Neural crest cell (in vitro differentiated cells): Measurements from ENCODE around the gene RNLS. TPM values are rescaled to one million over a fixed set of nuclear protein-coding genes. Genes with fewer than 3 reads are reported as not detected.

Source experiments
- DNase-seq: peaks from one replicate; pipeline ENCODE4 v3.0.0; 2021; ENCODE audit warnings: low read depth, mixed read lengths, low spot score
- H3K27ac Mint-ChIP-seq: one replicate; pipeline ENCODE4 v1.8.0; 2021; ENCODE audit warnings: mild to moderate bottlenecking, mixed read lengths; ENCODE audit not compliant: unreplicated experiment
- H3K27me3 Mint-ChIP-seq: 2 replicates; pipeline ENCODE4 v1.8.0; 2021; ENCODE audit warnings: low read depth, mild to moderate bottlenecking, mixed read lengths
- H3K36me3 Mint-ChIP-seq: 2 replicates; pipeline ENCODE4 v1.8.0; 2021; ENCODE audit warnings: low read depth, mild to moderate bottlenecking, mixed read lengths
- H3K4me1 Mint-ChIP-seq: 2 replicates; pipeline ENCODE4 v1.8.0; 2021; ENCODE audit warnings: mixed read lengths
- H3K4me3 Mint-ChIP-seq: one replicate; pipeline ENCODE4 v1.8.0; 2021; ENCODE audit warnings: mild to moderate bottlenecking, mixed read lengths
- H3K9me3 Mint-ChIP-seq: 2 replicates; pipeline ENCODE4 v1.8.0; 2021; ENCODE audit warnings: mixed read lengths
- CTCF ChIP-seq: fragments of 200-600 bp; sonication (generic); conservative IDR thresholded peaks from 2 replicates; pipeline ENCODE4 v1.5.0; 2021; ENCODE audit warnings: antibody characterized with exemption, mild to moderate bottlenecking
- total RNA-seq: library from RNA; stranded (reverse); gene quantifications from 2 replicates; pipeline ENCODE4 v1.2.1, GENCODE V29; 2021

Gene RNLS
- total RNA-seq, 1 donor from 2014 or later, result 3.3 TPM

- no peak overlapping the region for H3K27ac Mint-ChIP-seq
- H3K27me3 Mint-ChIP-seq, result no peaks in the 10 kb centered on the region
Measured at GRCh38 chr10:88536437-88536836, 46.7 kb downstream of the RNLS start.

DNA sequence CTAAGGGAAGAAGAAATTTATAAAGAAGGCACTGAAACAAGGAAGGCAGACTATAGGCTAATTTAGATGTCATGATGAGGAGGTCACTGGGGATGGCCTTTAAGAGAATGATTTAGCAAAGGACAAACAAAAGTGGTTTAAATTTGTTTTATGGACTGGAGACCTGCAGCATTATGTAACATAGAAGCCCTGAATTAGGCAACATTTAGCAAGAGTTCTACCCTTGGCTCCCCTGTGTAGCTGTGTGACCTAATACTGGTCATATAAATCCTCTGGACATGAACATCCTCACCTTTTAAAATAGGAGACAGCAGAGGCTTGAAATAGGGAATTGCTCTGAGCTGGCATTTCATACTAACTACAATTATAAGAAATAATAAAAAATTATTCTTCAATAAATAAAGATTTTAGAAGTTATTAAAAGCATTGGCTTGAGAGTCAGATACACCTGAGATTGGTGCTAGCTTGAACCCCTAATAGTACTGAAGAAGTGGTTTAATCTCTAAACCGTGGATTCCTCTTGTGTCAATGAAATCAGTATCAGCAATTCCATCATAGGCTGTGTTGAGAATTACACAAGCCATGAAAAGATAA, 48.9 kb downstream of the RNLS start:
- no peaks in the 10 kb centered on the region for H3K9me3 Mint-ChIP-seq
- peaks cover 11% of the 10 kb centered on the region for H3K4me1 Mint-ChIP-seq
- no peak overlapping the region for H3K27ac Mint-ChIP-seq
- no peaks in the 10 kb centered on the region for H3K27me3 Mint-ChIP-seq
- no peak for DNase-seq
- H3K4me3 Mint-ChIP-seq, result no peak overlapping the region
- no peak for TF ChIP-seq CTCF
- no peaks in the 10 kb centered on the region for H3K36me3 Mint-ChIP-seq

More at GRCh38 chr10:88536437-88536836, 46.7 kb downstream of the RNLS start:
- TF ChIP-seq CTCF, result no peak
- H3K4me1 Mint-ChIP-seq, result peaks cover 14% of the 10 kb centered on the region
- no peaks in the 10 kb centered on the region for H3K9me3 Mint-ChIP-seq
- no peaks in the 10 kb centered on the region for H3K36me3 Mint-ChIP-seq
- H3K4me3 Mint-ChIP-seq, result no peak overlapping the region
- DNase-seq, result no peak

DNA sequence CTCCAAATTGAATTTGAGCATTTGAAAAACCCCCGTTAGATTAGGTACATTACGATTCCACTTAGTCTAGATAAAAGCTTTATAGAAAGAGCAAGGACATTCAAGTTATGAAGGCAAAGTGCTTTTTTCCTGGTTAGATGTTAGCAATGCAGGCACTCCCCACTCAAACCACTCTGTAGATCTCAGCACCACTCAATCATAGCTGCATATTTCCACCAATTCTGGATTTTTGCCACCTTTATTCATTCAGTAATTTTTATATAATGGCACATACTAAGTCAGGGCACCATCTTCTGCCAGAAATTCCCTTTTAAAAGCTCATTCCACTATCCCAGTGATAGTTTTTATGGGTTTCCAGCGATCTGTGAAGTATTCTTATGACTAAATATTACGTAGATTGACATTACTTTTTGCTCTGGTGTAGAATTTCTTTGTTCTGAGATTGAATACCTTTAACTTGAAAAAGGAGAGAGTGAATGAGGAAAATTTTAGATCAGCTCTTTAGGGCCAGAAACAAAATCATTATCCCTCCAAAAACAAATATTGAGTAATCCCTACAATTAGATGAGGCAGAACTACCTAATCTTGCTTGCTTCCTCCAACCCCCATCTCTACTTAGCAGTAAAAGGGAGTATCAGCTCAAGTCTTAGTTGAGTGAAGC, 51.6 kb downstream of the RNLS start:
- no peak overlapping the region for H3K4me3 Mint-ChIP-seq
- H3K27me3 Mint-ChIP-seq, result no peaks in the 10 kb centered on the region
- no peaks in the 10 kb centered on the region for H3K9me3 Mint-ChIP-seq
- no peak for TF ChIP-seq CTCF
- H3K27ac Mint-ChIP-seq, result no peak overlapping the region
- DNase-seq, result no peak
- H3K36me3 Mint-ChIP-seq, result no peaks in the 10 kb centered on the region
- H3K4me1 Mint-ChIP-seq, result no peaks in the 10 kb centered on the region

DNA sequence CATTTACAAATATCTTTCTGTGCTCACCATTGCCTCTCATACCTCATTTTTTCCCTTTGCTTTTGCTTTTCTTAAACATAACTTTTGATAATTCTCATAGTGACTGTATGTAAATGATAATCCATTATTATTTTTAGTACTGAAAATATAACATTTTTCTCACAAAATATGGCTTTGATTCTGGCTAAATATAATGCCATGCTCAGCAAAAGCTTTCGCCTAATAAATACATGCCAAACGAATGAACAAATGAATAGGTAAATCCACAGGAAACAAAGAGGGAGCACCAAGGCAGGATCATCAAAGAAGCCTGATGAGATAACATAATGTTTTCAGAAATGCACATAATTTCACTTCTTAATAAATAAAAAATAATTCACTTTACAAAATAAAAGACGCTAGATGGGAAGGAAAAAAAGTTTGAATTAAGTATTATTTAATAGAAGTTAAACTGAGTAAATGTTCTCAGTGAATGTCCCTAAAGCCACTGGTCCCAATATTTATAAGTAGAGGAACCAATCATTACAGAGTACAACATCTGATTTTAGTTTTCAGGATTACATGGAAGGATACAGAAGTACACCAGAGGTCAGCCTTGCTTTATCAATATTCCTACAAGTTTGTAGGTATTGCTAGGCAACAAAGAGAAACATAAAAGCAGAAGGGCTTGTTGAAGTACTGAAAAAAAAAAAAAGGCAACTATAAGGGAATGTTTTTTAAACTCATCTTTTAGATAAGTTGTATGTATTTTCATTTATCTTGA, 52.3 kb downstream of the RNLS start:
- Mint-ChIP-seq H3K9me3 (no peaks in the 10 kb centered on the region), H3K27me3 (no peaks in the 10 kb centered on the region), H3K4me1 (no peaks in the 10 kb centered on the region), H3K36me3 (no peaks in the 10 kb centered on the region), H3K4me3 (no peak overlapping the region), H3K27ac (no peak overlapping the region)
- no peak for DNase-seq
- TF ChIP-seq CTCF, result no peak

GRCh38 chr10:88530093-88530492, 53.0 kb downstream of the RNLS start:
- Mint-ChIP-seq H3K4me1 (no peaks in the 10 kb centered on the region), H3K36me3 (no peaks in the 10 kb centered on the region), H3K27me3 (no peaks in the 10 kb centered on the region), H3K9me3 (no peaks in the 10 kb centered on the region), H3K4me3 (no peak overlapping the region), H3K27ac (no peak overlapping the region)
- no peak for DNase-seq
- no peak for TF ChIP-seq CTCF
